NCI-H2196 (cell line): Measurements from ENCODE around the gene ZNRF3.
"Not testable (repeated sequence)": the region's sequence is repeated elsewhere in the genome, so short reads cannot be mapped to it uniquely, and the experiment has no call there.

Experiments
- DNase-seq: peaks from one replicate; lab custom pipeline; 2025; ENCODE audit not compliant: unreplicated experiment; lab: John Stamatoyannopoulos, UW

Gene ZNRF3

GRCh38 chr22:29080106-29080975, 197.0 kb downstream of the ZNRF3 start:
- DNase-seq: no peak

GRCh38 chr22:29081517-29082236, 198.3 kb downstream of the ZNRF3 start:
- DNase-seq: no peak

- no peak for DNase-seq
Measured at GRCh38 chr22:29082826-29083545, 199.6 kb downstream of the ZNRF3 start.

GRCh38 chr22:29083576-29083932, 200.2 kb downstream of the ZNRF3 start:
- not testable (repeated sequence) for DNase-seq

GRCh38 chr22:29083933-29084591, 200.7 kb downstream of the ZNRF3 start:
- DNase-seq: no peak

GRCh38 chr22:29087012-29087411, 203.6 kb downstream of the ZNRF3 start:
- no peak for DNase-seq

- no peak for DNase-seq
Measured at GRCh38 chr22:29088809-29089208, 205.4 kb downstream of the ZNRF3 start.

GRCh38 chr22:29089507-29089906, 206.1 kb downstream of the ZNRF3 start:
- DNase-seq: no peak

- peak; percentile 15 for DNase-seq
Measured at GRCh38 chr22:29090039-29090438, 206.7 kb downstream of the ZNRF3 start.

GRCh38 chr22:29092243-29092642, 208.9 kb downstream of the ZNRF3 start:
- DNase-seq: no peak

GRCh38 chr22:29093030-29093429, 209.7 kb downstream of the ZNRF3 start:
- DNase-seq: no peak

GRCh38 chr22:29093501-29094300, 210.3 kb downstream of the ZNRF3 start:
- no peak for DNase-seq

GRCh38 chr22:29095459-29095858, 212.1 kb downstream of the ZNRF3 start:
- DNase-seq: no peak

- no peak for DNase-seq
Measured at GRCh38 chr22:29096736-29097669, 213.6 kb downstream of the ZNRF3 start.

GRCh38 chr22:29098296-29098695, 214.9 kb downstream of the ZNRF3 start:
- no peak for DNase-seq

- DNase-seq: no peak
Measured at GRCh38 chr22:29102300-29102699, 218.9 kb downstream of the ZNRF3 start.

GRCh38 chr22:29103121-29103520, 219.7 kb downstream of the ZNRF3 start:
- no peak for DNase-seq

- DNase-seq: no peak
Measured at GRCh38 chr22:29105468-29105867, 222.1 kb downstream of the ZNRF3 start.

- no peak for DNase-seq
Measured at GRCh38 chr22:29106839-29107238, 223.5 kb downstream of the ZNRF3 start.
